C4-2B (cell line): ENCODE data around the gene USP35.

Source experiments
- CTCF ChIP-seq: fragments of 450-650 bp; conservative IDR thresholded peaks from 2 replicates; pipeline ENCODE4 v1.5.1; 2017; ENCODE audit warnings: mild to moderate bottlenecking
- ZFX ChIP-seq: fragments of 450-650 bp; IDR thresholded peaks from 2 replicates; pipeline ENCODE4 v1.6.1; 2017

- TF ChIP-seq CTCF = no peak
- 0 out of 2 replicates have a peak, but pooled peaks have one; percentile 8 for TF ChIP-seq ZFX
Measured at GRCh38 chr11:78189174-78189724, 530 bp downstream of the USP35 start.
